Measurements from ENCODE around the gene ATP2C2.

Gene ATP2C2

GRCh38 chr16:84436196-84436595, 67.9 kb downstream of the ATP2C2 start:
- no peak for ATAC-seq

DNA sequence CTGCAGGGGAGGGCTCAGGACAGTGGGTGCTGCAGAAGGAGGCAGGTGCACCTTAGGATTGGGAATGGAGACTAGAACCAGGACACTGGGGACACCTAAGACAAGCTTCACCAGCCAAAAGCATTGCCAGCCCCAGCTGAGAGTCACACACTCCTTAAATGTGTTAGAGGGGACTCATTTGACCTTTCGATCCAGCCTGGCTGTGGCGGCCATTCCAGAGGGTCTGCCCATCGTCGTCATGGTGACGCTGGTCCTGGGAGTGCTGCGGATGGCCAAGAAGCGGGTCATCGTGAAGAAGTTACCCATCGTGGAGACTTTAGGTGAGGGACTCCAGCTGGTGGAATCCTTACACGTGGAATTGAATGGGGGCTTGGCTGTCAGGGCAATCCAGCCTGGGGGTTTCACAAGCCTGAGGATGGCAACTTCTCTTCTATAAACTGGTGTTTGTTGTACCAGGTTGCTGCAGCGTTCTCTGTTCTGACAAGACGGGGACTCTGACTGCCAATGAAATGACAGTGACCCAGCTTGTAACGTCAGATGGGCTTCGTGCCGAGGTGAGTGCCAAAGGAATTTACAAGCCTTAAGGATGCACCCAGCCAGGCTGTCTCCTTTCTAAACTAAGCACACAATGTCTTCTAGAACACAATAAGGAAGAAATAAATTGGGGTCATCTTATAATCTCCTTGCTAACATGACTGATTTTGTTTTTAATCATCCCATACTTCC, 70.8 kb downstream of the ATP2C2 start:
- ATAC-seq, result no peak
- TF ChIP-seq ARNTL (CRISPR knock-in tag; IDR thresholded peaks at IDR 0.05; ENCODE audit: borderline replicate concordance, low read depth), result no peak
- TF ChIP-seq SNAI2 (CRISPR knock-in tag; IDR thresholded peaks at IDR 0.05), result no peak
- TF ChIP-seq RARB (CRISPR knock-in tag; IDR thresholded peaks at IDR 0.05), result no peak
- no peak for TF ChIP-seq CSDC2 (CRISPR knock-in tag; IDR thresholded peaks at IDR 0.05)
- no peak for TF ChIP-seq TOX (CRISPR knock-in tag; IDR thresholded peaks at IDR 0.05; ENCODE audit: borderline replicate concordance)
- TF ChIP-seq PPARA (CRISPR knock-in tag; IDR thresholded peaks at IDR 0.05; ENCODE audit: borderline replicate concordance), result no peak

More at GRCh38 chr16:84436196-84436595, 67.9 kb downstream of the ATP2C2 start:
- TF ChIP-seq, protein P1, sequence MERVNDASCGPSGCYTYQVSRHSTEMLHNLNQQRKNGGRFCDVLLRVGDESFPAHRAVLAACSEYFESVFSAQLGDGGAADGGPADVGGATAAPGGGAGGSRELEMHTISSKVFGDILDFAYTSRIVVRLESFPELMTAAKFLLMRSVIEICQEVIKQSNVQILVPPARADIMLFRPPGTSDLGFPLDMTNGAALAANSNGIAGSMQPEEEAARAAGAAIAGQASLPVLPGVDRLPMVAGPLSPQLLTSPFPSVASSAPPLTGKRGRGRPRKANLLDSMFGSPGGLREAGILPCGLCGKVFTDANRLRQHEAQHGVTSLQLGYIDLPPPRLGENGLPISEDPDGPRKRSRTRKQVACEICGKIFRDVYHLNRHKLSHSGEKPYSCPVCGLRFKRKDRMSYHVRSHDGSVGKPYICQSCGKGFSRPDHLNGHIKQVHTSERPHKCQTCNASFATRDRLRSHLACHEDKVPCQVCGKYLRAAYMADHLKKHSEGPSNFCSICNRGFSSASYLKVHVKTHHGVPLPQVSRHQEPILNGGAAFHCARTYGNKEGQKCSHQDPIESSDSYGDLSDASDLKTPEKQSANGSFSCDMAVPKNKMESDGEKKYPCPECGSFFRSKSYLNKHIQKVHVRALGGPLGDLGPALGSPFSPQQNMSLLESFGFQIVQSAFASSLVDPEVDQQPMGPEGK (CRISPR knock-in tag; IDR thresholded peaks at IDR 0.05; ENCODE audit: borderline replicate concordance), result no peak
- TF ChIP-seq GLIS3 (CRISPR knock-in tag; IDR thresholded peaks at IDR 0.05) (no peak), ZC3H10 (CRISPR knock-in tag; IDR thresholded peaks at IDR 0.05) (no peak), BACH2 (CRISPR knock-in tag; IDR thresholded peaks at IDR 0.05; ENCODE audit: borderline replicate concordance) (no peak), PPARA (CRISPR knock-in tag; IDR thresholded peaks at IDR 0.05; ENCODE audit: borderline replicate concordance) (no peak), ZNF565 (CRISPR knock-in tag; conservative IDR thresholded peaks at IDR 0.05; ENCODE audit: low read depth) (no peak), RARB (CRISPR knock-in tag; IDR thresholded peaks at IDR 0.05) (no peak), ZFP30 (CRISPR knock-in tag; IDR thresholded peaks at IDR 0.05) (no peak), CSDC2 (CRISPR knock-in tag; IDR thresholded peaks at IDR 0.05) (no peak)
- TF ChIP-seq, protein P2, sequence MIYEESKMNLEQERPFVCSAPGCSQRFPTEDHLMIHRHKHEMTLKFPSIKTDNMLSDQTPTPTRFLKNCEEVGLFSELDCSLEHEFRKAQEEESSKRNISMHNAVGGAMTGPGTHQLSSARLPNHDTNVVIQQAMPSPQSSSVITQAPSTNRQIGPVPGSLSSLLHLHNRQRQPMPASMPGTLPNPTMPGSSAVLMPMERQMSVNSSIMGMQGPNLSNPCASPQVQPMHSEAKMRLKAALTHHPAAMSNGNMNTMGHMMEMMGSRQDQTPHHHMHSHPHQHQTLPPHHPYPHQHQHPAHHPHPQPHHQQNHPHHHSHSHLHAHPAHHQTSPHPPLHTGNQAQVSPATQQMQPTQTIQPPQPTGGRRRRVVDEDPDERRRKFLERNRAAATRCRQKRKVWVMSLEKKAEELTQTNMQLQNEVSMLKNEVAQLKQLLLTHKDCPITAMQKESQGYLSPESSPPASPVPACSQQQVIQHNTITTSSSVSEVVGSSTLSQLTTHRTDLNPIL (CRISPR knock-in tag; IDR thresholded peaks at IDR 0.05; ENCODE audit: low read depth), result no peak
- TF ChIP-seq, protein P3, sequence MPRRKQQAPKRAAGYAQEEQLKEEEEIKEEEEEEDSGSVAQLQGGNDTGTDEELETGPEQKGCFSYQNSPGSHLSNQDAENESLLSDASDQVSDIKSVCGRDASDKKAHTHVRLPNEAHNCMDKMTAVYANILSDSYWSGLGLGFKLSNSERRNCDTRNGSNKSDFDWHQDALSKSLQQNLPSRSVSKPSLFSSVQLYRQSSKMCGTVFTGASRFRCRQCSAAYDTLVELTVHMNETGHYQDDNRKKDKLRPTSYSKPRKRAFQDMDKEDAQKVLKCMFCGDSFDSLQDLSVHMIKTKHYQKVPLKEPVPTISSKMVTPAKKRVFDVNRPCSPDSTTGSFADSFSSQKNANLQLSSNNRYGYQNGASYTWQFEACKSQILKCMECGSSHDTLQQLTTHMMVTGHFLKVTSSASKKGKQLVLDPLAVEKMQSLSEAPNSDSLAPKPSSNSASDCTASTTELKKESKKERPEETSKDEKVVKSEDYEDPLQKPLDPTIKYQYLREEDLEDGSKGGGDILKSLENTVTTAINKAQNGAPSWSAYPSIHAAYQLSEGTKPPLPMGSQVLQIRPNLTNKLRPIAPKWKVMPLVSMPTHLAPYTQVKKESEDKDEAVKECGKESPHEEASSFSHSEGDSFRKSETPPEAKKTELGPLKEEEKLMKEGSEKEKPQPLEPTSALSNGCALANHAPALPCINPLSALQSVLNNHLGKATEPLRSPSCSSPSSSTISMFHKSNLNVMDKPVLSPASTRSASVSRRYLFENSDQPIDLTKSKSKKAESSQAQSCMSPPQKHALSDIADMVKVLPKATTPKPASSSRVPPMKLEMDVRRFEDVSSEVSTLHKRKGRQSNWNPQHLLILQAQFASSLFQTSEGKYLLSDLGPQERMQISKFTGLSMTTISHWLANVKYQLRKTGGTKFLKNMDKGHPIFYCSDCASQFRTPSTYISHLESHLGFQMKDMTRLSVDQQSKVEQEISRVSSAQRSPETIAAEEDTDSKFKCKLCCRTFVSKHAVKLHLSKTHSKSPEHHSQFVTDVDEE (CRISPR knock-in tag; IDR thresholded peaks at IDR 0.05), result no peak

GRCh38 chr16:84442416-84443145, 74.2 kb downstream of the ATP2C2 start:
- TF ChIP-seq BACH2 (CRISPR knock-in tag; IDR thresholded peaks at IDR 0.05; ENCODE audit: borderline replicate concordance), result no peak
- no peak for TF ChIP-seq ZC3H10 (CRISPR knock-in tag; IDR thresholded peaks at IDR 0.05)
- no peak for TF ChIP-seq ZNF70 (CRISPR knock-in tag; IDR thresholded peaks at IDR 0.05)
- no peak for TF ChIP-seq ZFP30 (CRISPR knock-in tag; IDR thresholded peaks at IDR 0.05)
- no peak for TF ChIP-seq SNAI2 (CRISPR knock-in tag; IDR thresholded peaks at IDR 0.05)
- no peak for TF ChIP-seq CSDC2 (CRISPR knock-in tag; IDR thresholded peaks at IDR 0.05)
- no peak for TF ChIP-seq RARB (CRISPR knock-in tag; IDR thresholded peaks at IDR 0.05)
- no peak for TF ChIP-seq ESRRG (CRISPR knock-in tag; IDR thresholded peaks at IDR 0.05)
- TF ChIP-seq, protein P2 (CRISPR knock-in tag; IDR thresholded peaks at IDR 0.05; ENCODE audit: low read depth), result no peak
- TF ChIP-seq GLIS3 (CRISPR knock-in tag; IDR thresholded peaks at IDR 0.05), result no peak
- no peak for TF ChIP-seq OSR1 (CRISPR knock-in tag; IDR thresholded peaks at IDR 0.05)
- TF ChIP-seq TCF4 (CRISPR knock-in tag; IDR thresholded peaks at IDR 0.05; ENCODE audit: borderline replicate concordance), result no peak
- no peak for TF ChIP-seq ARNTL (CRISPR knock-in tag; IDR thresholded peaks at IDR 0.05; ENCODE audit: borderline replicate concordance, low read depth)
- no peak for TF ChIP-seq PPARA (CRISPR knock-in tag; IDR thresholded peaks at IDR 0.05; ENCODE audit: borderline replicate concordance)
- ATAC-seq, result no peak
